Endothelial cell of hepatic sinusoid (primary cell): ENCODE results near the gene KNTC1.
"Not testable (repeated sequence)": the region's sequence is repeated elsewhere in the genome, so short reads cannot be mapped to it uniquely, and the experiment has no call there.

Experiments used
- in situ Hi-C: cut with HindIII; loops from 2 replicates; pipeline ENCODE4 v1.10.0; 2017; ENCODE audit warnings: low sequenced_read_pairs

The KNTC1 gene

DNA sequence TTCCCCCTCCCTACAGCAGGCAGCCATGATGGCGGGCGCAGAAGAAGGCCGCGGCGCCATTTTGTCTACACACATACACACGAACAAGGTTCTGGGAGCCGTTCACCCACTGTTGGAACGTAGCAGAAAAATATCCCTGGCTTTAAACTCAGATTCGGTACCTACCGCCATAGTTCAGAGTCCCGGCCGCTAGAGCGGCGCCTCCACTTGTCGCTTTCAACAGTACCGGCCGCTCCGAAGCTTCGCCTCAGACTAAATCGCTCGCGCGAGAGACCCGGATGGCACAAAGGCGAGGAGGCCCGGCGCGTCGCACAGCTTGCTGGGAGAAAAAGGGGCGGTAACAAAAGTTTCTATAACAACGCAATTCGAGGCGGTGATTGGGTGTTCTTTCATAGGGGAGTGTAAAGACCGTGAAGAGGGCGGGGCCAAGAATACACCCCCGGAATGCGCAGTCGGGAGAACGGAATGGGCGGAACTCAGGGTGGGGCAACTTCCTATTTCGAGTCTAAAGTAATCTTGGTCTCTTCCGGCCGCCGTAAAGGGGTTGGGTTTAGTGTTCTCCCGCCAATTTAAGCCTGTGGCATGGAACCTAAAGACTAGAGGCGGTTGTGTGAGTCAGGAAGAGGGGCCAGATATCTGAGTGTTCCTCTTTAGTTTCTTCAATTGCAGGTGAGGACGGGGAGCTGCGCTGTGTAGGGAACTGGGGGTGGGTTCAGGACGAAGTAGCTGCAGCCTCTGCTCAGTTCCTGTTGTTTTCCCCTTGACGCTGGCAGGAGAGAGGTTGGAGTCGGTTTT lies at the start of gene KNTC1, which contains the start of gene RSRC2:
Gene KNTC1 (plus strand): TSS at position 567 of the 795 bp plus-strand sequence. CDS start 2,815 bp downstream, outside the sequence.
Gene RSRC2 (minus strand): TSS at position 254 of the 795 bp plus-strand sequence. CDS start 83 bp downstream, at position 171.
- in situ Hi-C loops = loop anchor here (5.0 kb wide), 1 partner anchor 235 kb away; no protein-coding TSS in a partner anchor

GRCh38 chr12:122480753-122481152 lies 46.3 kb upstream of the KNTC1 start:
- in situ Hi-C loops = no loop called here

- in situ Hi-C loops = no loop called here
Measured at GRCh38 chr12:122481861-122482260, 45.2 kb upstream of the KNTC1 start.

DNA sequence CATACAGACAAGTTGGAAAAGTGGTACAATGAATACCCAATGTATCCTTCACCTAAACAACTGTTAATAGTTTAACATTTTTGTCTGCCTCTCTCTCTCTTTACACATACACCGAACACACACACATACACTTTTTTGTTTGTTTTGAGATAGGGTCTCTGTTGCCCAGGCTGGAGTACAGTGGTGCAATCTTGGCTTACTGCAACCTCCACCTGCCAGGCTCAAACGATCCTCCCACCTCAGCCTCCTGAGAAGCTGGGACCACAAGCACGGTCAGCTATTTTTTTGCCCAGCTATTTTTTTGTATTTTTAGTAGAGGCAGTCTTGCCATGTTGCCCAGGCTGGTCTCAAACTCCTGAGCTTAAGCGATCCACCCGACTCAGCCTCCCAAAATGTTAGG lies 43.1 kb upstream of the KNTC1 start:
- in situ Hi-C loops = no loop called here

DNA sequence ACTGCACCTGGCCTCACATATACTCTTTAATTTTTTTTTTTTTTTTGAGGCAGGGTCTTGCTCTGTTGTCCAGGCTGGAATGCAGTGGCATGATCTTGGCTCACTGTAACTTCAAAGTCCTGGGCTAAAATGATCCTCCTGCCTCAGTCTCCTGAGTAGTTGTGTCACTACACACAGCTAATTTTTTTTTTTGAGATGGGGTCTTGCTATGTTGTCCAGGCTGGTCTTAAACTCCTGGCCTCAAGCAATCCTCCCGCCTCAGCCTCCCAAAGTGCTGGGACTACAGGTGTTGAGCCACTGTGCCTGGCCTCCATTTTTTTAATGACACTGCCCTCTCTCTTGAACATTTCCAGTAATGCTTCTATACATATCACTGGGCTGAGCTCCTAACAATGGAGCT lies 42.7 kb upstream of the KNTC1 start:
- in situ Hi-C loops = not testable (repeated sequence)

- in situ Hi-C loops = not testable (repeated sequence)
Measured at GRCh38 chr12:122486360-122486759, 40.7 kb upstream of the KNTC1 start.

DNA sequence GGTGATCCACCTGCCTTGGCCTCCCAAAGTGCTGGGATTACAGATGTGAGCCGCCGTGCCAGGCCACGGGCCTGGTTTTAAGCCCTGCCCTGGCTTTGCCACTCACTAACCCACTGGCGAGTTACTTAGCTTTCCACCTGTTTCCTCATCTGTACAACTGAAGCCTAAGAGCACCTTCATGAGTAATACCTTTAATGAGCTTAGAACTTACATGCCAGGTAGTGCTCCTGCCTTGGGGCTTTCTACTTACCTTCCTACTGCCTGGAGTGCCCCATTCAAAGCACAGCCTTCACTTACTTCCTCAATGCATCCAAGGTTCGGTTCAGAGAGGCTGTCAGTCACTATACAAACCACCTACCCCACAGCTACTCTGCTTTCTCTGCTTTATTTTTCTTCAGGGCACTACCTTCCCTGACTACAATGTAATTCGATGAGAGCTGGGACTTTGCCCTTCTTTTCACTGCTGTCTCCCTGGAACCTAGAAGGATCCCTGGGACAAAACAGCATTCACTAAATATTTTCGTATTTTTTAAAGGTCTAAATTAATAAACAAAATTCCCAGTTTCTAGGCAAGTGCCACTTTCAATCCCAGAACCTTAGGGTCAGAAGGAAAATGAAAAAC lies 40.1 kb upstream of the KNTC1 start:
- in situ Hi-C loops = no loop called here

- in situ Hi-C loops = not testable (repeated sequence)
Measured at GRCh38 chr12:122487807-122488206, 39.2 kb upstream of the KNTC1 start.

GRCh38 chr12:122489038-122489437 lies 38.0 kb upstream of the KNTC1 start:
- in situ Hi-C loops = no loop called here

DNA sequence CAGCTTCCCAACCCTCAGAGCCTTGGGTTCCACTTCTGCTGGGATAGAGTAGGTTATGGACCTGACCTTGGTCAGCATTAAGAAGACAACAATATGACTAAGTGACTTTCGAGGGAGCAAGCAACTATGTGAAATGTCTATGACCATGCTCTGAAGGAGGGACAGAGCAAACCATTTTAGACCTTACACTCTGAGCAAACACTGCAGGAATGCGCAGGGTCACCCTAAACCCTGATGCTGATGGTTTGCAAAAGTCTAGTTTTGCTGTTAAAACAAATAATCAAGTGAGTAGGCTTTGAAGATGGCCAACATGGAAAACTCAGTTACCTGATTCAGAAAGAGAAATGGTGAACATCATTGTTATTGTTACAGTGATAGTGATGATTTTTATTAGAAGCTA lies 35.1 kb upstream of the KNTC1 start:
- in situ Hi-C loops = no loop called here

GRCh38 chr12:122493222-122493621 lies 33.8 kb upstream of the KNTC1 start:
- in situ Hi-C loops = not testable (repeated sequence)

DNA sequence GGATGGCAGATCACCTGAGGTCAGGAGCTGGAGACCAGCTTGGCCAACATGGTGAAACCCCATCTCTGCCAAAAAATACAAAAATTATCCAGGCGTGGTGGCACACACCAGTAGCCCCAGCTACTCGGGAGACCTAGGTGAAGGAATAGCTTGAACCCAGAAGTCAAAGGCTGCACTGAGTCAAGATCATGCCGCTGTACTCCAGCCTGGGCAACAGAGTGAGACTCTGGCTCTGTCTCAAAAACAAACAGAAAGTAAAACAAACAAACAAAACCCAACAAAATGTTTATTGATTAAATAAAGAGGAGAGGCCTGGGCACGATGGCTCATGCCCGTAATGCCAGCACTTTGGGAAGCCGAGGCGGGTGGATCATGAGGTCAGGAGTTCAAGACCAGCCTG lies 31.8 kb upstream of the KNTC1 start:
- in situ Hi-C loops = no loop called here

- in situ Hi-C loops = no loop called here
Measured at GRCh38 chr12:122499991-122500684, 26.9 kb upstream of the KNTC1 start.

- in situ Hi-C loops = no loop called here
Measured at GRCh38 chr12:122500685-122501488, 26.2 kb upstream of the KNTC1 start, which contains the start of gene ZCCHC8. Gene ZCCHC8, minus strand, starts transcription at chr12:122500932. Its CDS starts 92 bp downstream, at chr12:122500840.

- in situ Hi-C loops = no loop called here
Measured at GRCh38 chr12:122501489-122501989, 25.5 kb upstream of the KNTC1 start.

GRCh38 chr12:122503147-122503751 lies 23.8 kb upstream of the KNTC1 start:
- in situ Hi-C loops = no loop called here

DNA sequence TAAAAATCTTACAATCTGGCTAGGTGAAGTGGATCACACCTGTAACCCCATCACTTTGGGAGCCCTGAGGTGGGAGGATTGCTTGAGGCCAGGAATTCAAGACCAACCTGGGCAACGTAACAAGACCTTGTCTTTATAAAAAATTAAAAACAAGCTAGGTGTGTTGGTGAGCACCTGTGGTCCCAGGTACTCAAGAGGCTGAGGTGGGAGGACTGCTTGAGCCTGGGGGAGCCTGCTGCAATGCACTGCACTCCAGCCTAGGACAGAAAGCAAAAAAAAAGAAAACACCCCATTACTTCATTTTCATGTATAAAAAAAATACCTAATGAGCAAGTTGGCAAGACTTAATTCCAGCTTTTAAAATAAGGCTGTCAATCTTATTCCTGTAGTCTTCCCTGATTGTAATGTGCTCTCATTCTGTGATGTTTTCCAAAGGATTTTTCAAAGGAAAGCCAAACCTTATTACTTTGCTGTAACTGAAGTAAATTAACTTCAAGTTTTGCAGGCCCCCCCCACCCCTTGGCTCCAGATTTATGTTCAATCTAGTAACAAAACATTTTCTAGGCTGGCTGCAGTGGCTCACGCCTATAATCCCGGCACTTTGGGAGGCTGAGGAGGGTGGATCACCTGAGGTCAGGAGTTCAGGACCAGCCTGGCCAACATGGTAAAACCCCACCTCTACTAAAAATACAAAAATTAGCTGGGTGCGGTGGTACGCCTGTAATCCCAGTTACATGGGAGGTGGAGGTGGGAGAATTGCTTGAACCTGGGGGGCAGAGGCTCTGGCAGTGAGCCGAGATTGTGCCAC lies 23.1 kb upstream of the KNTC1 start:
- in situ Hi-C loops = no loop called here

DNA sequence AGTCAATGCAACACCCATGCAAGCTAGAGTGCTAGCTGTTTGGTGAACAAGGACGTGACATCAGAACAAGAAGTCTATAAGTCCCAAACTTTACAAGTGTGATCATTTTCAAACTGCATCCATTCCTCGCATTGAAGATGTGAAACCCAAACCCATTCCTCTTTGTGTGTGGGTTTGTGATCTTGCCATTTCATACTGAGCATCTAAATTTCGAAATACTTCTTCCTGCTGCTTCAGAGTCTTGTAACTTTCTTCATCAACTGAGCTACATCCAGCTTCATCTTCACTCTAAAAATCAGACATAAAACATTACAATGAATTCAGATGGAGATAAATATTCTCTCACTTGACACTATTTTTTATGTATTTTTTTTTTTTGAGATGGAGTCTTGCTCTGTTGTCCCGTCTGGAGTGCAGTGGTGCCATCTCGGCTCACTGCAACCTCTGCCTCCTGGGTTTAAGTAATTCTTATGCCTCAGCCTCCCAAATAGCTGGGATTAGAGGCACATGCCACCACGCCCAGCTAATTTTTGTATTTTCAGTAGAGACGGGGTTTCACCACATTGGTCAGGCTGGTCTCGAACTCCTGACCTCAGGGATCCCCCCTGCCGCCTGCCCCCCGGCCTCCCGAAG lies 21.5 kb upstream of the KNTC1 start:
- in situ Hi-C loops = no loop called here
